HG02970 (cell line): Measurements from ENCODE around the gene WNT9A.
"Not testable (repeated sequence)": the region's sequence is repeated elsewhere in the genome, so short reads cannot be mapped to it uniquely, and the experiment has no call there.

Source experiments
- ATAC-seq: cut with Tn5 transposase; IDR thresholded peaks from one replicate; pipeline ENCODE4 v1.9.1; 2021; ENCODE audit warnings: mild to moderate bottlenecking, moderate library complexity, moderate number of reproducible peaks; ENCODE audit not compliant: unreplicated experiment, low FRiP score

WNT9A gene, protein sequence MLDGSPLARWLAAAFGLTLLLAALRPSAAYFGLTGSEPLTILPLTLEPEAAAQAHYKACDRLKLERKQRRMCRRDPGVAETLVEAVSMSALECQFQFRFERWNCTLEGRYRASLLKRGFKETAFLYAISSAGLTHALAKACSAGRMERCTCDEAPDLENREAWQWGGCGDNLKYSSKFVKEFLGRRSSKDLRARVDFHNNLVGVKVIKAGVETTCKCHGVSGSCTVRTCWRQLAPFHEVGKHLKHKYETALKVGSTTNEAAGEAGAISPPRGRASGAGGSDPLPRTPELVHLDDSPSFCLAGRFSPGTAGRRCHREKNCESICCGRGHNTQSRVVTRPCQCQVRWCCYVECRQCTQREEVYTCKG

GRCh38 chr1:227947676-227948492 is at the start of gene WNT9A:
TSS of gene WNT9A (minus strand) at chr1:227947932. CDS start at chr1:227947887, 45 bp downstream.
- no peak for ATAC-seq

DNA sequence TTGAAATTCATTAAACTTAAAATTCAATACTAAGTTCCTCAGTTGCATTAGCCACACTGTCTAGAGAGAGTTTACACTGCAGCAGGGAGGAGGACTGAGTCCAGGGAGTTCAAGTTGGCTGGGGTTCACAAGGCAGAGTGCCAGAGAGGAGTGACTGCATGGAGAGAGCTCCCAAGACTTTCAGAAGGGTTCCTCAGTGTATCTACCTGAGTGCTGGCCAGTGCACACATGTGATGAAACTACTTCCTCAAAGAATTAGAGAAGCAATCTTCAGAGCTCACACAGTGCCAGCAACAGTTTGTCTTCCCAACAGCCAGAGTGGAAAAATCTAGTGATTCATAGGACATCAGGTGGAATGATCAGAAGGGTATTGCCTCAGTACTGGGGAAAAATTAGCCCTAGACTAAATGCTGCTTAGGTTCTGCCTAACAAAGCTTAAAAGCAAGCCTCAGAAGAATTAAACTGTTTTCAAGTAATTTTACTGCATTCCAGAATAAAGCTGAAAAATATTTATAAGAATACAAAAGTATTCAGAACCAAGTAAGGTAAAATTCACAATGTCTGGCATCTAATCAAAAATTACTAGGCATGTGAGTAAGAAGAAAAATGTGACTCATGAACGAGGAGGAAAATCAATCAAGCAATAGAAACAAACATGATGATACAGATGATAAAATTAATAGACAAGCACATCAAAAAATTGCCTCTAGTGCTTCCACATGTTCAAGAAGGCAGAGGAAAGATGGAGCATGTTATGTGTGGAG is 48.6 kb upstream of the WNT9A start:
- no peak for ATAC-seq

DNA sequence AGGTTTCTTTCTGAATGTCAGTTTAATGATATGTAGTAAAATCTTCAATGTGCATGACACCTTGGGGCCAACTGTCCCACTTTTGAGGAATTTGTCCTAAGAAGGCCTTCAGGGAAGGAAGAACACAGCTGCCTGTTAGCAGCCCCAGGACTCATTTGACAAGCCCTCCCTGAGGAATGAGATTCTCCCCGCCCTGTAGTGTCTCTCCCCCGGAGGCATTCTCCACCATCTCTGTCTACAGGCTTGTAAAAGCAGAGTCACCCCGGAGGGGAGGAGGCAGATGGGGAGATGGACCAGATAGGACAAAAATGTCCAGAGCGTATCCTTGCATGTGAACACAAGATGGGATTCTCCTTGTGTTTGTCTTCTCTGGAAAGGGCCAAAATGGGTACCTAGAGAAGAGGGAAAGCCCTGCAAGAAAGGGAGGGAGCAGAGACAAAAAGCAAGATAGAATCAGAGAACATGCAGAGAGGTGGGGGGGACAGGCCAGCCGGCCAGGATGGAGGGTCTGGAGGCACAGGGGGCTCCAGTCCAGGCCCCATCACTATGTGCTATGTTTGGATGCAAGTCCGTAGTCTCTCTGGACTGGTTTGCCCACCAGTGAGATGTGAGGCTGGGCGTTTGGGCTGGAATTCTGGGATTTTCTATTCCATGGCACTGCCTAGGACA is 47.0 kb upstream of the WNT9A start:
- ATAC-seq, result no peak

DNA sequence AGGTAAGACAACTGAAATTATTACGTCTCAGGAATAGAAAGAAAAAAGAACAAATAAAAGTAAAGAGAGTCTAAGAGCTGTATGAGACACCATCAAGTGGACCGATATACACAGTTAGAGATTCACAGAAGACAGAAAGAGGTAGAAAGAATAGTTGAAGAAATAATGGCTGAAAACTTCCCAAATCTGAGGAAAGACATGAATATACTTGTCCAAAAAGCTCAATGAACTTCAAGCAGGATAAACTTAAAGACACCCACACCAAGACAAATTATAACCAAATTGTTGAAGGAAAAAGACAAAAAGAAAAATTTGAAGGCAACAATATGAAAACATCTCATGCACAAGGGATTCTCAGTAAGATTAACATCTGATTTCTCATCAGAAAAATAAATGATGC is 39.4 kb upstream of the WNT9A start:
- no peak for ATAC-seq

- not testable (repeated sequence) for ATAC-seq
Observed at GRCh38 chr1:227975583-227976283, 28.0 kb upstream of the WNT9A start.

DNA sequence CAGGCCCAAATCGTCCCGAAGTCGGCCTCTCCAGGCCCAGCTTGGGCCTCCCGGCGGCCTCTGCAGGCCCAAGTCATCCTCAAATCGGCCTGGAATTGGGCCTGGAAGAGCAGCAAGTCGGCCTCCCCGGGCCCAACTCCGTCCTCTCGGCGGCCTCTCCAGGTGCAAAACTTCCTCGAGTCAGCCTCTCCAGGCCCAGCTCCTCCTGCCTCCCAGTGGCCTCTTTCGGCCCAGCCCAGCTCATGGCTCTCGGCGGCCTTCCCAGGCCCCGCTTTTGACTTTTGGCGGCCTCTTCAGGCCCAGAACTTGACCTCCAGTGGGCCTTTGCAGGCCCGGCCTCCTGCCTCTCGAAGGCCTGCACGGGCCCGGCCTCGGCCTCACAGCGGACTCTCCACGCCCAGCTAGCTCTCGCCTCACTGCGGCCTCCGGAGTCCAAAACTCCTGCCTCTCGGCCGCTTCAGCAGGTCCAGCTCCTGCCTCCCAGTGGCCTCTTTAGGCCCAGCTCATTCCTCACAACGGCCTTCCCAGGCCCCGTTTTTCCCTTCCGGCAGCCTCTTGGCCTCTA is 26.1 kb upstream of the WNT9A start:
- not testable (repeated sequence) for ATAC-seq

GRCh38 chr1:227972843-227973374 is 25.2 kb upstream of the WNT9A start:
- ATAC-seq, result not testable (repeated sequence)

DNA sequence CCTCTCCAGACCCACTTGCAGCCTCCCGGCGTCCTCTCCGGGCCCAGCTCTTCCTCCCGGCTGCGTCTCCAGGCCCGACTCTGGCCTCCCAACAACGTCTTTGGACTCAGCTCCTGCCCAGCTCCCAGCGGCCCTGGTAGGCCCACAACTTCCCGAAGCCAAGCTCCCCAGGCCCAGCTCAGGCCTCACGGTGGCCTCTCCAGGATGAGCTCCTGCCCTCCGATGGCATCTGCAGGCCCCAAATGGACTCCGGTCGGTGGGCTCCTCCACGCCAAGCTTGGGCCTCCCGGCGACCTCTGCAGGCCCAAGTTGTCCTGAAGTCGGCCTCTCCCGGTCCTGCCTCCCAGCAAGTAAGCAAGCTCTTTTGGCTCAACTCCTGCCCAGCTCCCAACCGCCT is 24.5 kb upstream of the WNT9A start:
- not testable (repeated sequence) for ATAC-seq

- not testable (repeated sequence) for ATAC-seq
Observed at GRCh38 chr1:227971643-227972282, 24.0 kb upstream of the WNT9A start.

GRCh38 chr1:227971216-227971615 is 23.5 kb upstream of the WNT9A start:
- ATAC-seq, result not testable (repeated sequence)

- not testable (repeated sequence) for ATAC-seq
Observed at GRCh38 chr1:227970076-227970995, 22.6 kb upstream of the WNT9A start.

DNA sequence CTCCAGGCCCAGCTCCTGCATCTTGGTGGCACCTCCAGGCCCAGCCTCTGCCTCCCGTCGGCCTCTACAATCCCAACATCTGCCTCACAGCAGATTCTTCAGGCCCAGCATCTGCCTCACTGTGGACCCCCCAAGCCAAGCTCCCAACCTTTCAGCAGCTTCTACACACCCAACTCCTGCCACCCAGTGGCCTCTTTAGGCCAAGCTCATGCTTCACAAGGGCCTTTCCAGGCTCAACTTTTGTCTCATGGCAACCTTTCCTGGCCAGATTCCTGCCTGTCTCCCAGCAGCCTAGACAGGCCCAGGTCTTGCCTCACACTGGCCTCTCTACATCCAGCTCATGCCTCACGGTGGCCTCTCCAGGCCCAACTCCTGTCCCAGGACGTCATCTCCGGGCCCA is 20.1 kb upstream of the WNT9A start:
- not testable (repeated sequence) for ATAC-seq

GRCh38 chr1:227966733-227967132 is 19.0 kb upstream of the WNT9A start:
- ATAC-seq, result not testable (repeated sequence)

DNA sequence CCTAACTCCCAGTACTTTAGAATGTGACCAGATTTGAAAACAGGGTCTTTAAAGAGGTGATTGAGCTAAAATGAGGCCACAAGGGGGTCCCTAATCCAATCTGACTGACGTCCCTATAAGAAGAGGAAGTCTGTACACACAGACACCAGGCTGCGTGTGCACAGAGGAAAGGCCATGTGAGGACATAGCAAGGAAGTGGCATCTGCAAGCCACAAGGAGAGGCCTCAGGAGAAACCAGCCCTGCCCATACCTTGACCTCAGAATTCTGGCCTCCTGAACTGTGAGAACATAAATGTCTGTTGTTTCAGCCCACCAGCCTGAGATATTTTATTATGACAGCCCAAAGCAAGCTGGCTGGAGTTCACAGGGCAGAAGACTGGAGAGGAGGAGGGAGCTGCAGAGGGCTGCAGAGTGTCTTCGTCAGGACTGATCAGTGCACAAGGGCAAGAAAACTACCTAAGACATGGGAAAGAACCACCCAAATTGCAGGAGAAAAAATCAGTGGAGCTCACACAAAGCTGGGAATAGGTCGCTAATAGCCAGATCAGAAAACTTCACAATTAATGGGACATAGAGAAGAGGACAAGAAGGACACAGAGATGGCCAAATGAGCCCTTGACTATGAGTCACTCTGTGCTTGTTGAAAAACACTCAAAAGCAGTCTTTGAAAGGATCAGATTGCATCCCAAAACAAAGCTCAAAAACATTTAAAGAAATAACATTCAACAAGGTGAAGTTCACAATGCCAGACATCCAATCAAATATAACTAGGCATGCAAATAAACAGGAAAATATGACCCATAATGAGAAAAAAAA is 14.1 kb upstream of the WNT9A start:
- no peak for ATAC-seq

DNA sequence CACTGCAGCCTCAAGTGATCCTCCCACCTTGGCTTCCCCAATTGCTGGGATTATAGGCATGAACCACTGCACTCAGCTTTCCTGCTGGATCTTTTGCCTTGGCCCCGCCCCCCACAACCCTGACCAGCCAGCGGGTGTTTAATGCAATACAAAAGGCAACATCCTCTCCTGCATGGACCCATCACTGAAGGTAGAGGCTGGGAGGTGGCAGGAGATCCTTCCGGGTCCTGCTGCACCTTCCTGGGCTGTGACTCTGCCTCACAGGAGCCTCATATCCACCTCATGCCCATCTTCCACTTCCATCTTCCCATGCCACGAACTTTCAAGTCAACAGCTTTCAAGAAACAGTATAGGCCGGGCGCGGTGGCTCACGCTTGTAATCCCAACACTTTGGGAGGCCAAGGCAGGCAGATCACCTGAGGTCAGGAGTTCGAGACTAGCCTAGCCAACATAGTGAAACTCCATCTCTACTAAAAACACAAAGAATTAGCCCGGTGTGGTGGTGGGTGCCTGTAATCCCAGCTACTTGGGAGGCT is 11.7 kb upstream of the WNT9A start:
- ATAC-seq, result no peak

- ATAC-seq, result no peak
Observed at GRCh38 chr1:227958617-227959324, 11.0 kb upstream of the WNT9A start.
